Testis (tissue), 3 donors: ENCODE measurements around the gene C1QTNF8. TPM values are rescaled to one million over a fixed set of nuclear protein-coding genes. Genes with fewer than 3 reads are reported as not detected.
"Not testable (repeated sequence)": the region's sequence is repeated elsewhere in the genome, so short reads cannot be mapped to it uniquely, and the experiment has no call there.

Experiments
- DNase-seq: peaks from one replicate; pipeline ENCODE4 v3.0.0-alpha.2; 2019
- H3K27ac ChIP-seq, 2 donors: fragments of 200-600 bp; sonication (generic); one replicate each; pipeline ENCODE4 v1.5.1; 2019
- H3K27me3 ChIP-seq: fragments of 200-600 bp; sonication (generic); one replicate; pipeline ENCODE4 v1.5.1; 2019
- H3K36me3 ChIP-seq: fragments of 200-600 bp; sonication (generic); one replicate; pipeline ENCODE4 v1.5.1; 2017; ENCODE audit warnings: low read depth; ENCODE audit errors: missing control alignments
- H3K4me1 ChIP-seq: fragments of 200-600 bp; sonication (generic); one replicate; pipeline ENCODE4 v1.5.1; 2019
- H3K4me3 ChIP-seq, 2 donors: fragments of 200-600 bp; sonication (generic); one replicate each; pipeline ENCODE4 v1.5.1; 2017 to 2019
- H3K9me3 ChIP-seq: fragments of 200-600 bp; sonication (generic); one replicate; pipeline ENCODE4 v1.5.1; 2017
- CTCF ChIP-seq, 3 experiments: fragments of 450-650 bp in 2 of 3; fragments of 200-600 bp in 1 of 3; sonication (generic) in 1 of 3; IDR thresholded peaks; one replicate each; pipeline ENCODE4 v1.5.1; 2016 to 2019; ENCODE audit warnings: antibody characterized with exemption in 3 of 3, mild to moderate bottlenecking in 2 of 3, moderate library complexity in 1 of 3
- POLR2A ChIP-seq: fragments of 450-650 bp; IDR thresholded peaks from one replicate; pipeline ENCODE4 v1.6.1; 2017; ENCODE audit warnings: antibody characterized with exemption, mild to moderate bottlenecking, moderate library complexity
- WGBS, 2 donors: methylation state at CpG; one replicate each; pipeline ENCODE4 v1.1.5; 2018; 5-methylcytosine and 5-hydroxymethylcytosine counted together
- intact Hi-C: fragments of 100-400 bp; cut with DNase I; formaldehyde crosslinking; loops from one replicate; pipeline ENCODE4 v1.15.1; 2023; ENCODE audit warnings: low total_unique reads
- polyA plus RNA-seq: library from polyadenylated mRNA; stranded (reverse); fragments of 350-450 nt; fragmentation: Illumina TruSeq; extraction: RNeasy Lipid Tissue Mini Kit (QIAGEN cat#74804); gene quantifications from one replicate; pipeline ENCODE4 v1.2.3, GENCODE V29; 2014; ENCODE audit warnings: low read depth, low replicate concordance; ENCODE audit not compliant: insufficient read depth
- total RNA-seq, 2 donors: library from RNA; depleted of rRNA; stranded (reverse); fragments of >200 nt; gene quantifications; one replicate each; pipeline ENCODE4 v1.2.3, GENCODE V29; 2016

Gene C1QTNF8
- total and polyA plus RNA-seq, 3 donors from 2014 or later, result 1.3 to 2.7 TPM; not detected in 1

GRCh38 chr16:1090620-1091587 lies 5.1 kb downstream of the C1QTNF8 start:
- Histone ChIP-seq H3K36me3 (no peaks in the 10 kb centered on the region), H3K4me1 (peaks cover 20% of the 10 kb centered on the region), H3K9me3 (no peaks in the 10 kb centered on the region), H3K27ac (peak overlapping the region in 1 of 2 donors; percentile 19), H3K27me3 (no peaks in the 10 kb centered on the region), H3K4me3 (no peak overlapping the region)
- TF ChIP-seq CTCF (IDR thresholded peaks at IDR 0.05), result no peak
- no peak for TF ChIP-seq POLR2A
- WGBS, 2 donors, result 38 to 39% methylated on average over 7 to 27 of the region's 27 CpGs
- intact Hi-C loops, result no loop called here
- DNase-seq, result no peak

GRCh38 chr16:1089822-1090619 lies 6.0 kb downstream of the C1QTNF8 start:
- peak; percentile 69 for DNase-seq
- peaks cover 20% of the 10 kb centered on the region for H3K4me1 ChIP-seq
- TF ChIP-seq POLR2A, result no peak
- TF ChIP-seq CTCF (IDR thresholded peaks at IDR 0.05), result no peak
- H3K9me3 ChIP-seq, result no peaks in the 10 kb centered on the region
- H3K27me3 ChIP-seq, result no peaks in the 10 kb centered on the region
- H3K36me3 ChIP-seq, result no peaks in the 10 kb centered on the region
- no peak overlapping the region for H3K4me3 ChIP-seq
- WGBS, 2 donors, result 40 to 49% methylated on average over 22 to 35 of the region's 38 CpGs
- intact Hi-C loops, result no loop called here
- peak overlapping the region in 1 of 2 donors; percentile 19 for H3K27ac ChIP-seq

GRCh38 chr16:1089439-1089821 lies 6.6 kb downstream of the C1QTNF8 start:
- Histone ChIP-seq H3K4me3 (no peak overlapping the region), H3K27me3 (no peaks in the 10 kb centered on the region), H3K9me3 (no peaks in the 10 kb centered on the region), H3K27ac (no peak overlapping the region), H3K4me1 (peaks cover 20% of the 10 kb centered on the region), H3K36me3 (no peaks in the 10 kb centered on the region)
- 59 to 93% methylated on average over 3 to 4 of the region's 17 CpGs for WGBS, 2 donors
- intact Hi-C loops, result no loop called here
- DNase-seq, result no peak
- TF ChIP-seq CTCF (IDR thresholded peaks at IDR 0.05) (no peak), POLR2A (no peak)

- no peaks in the 10 kb centered on the region for H3K9me3 ChIP-seq
- no peaks in the 10 kb centered on the region for H3K27me3 ChIP-seq
- H3K4me1 ChIP-seq, result peaks cover 20% of the 10 kb centered on the region
- no peak overlapping the region for H3K27ac ChIP-seq
- no peak for DNase-seq
- intact Hi-C loops, result no loop called here
- no peak overlapping the region for H3K4me3 ChIP-seq
- H3K36me3 ChIP-seq, result no peaks in the 10 kb centered on the region
- TF ChIP-seq POLR2A, result no peak
- TF ChIP-seq CTCF (IDR thresholded peaks at IDR 0.05), result no peak
- WGBS, 2 donors, result 84% methylated on average over 26 to 40 of the region's 40 CpGs
These were observed 7.5 kb downstream of the C1QTNF8 start for GRCh38 chr16:1088295-1089170.

- H3K27ac ChIP-seq, H3K4me3 ChIP-seq, DNase-seq, H3K9me3 ChIP-seq, intact Hi-C loops, H3K27me3 ChIP-seq, H3K36me3 ChIP-seq: not testable (repeated sequence)
- WGBS, 2 donors, result 90 to 91% methylated on average over 6 to 10 of the region's 10 CpGs
- H3K4me1 ChIP-seq, result peaks cover 20% of the 10 kb centered on the region
These were observed 9.6 kb downstream of the C1QTNF8 start for GRCh38 chr16:1086443-1086842.
